HepG2 (cell line): Measurements from ENCODE around the gene NRL. TPM values are rescaled to one million over a fixed set of nuclear protein-coding genes. Genes with fewer than 3 reads are reported as not detected.

Experiments
- ELF4 ChIP-seq: sonication (generic); formaldehyde crosslinking; IDR thresholded peaks from 2 replicates; pipeline ENCODE4 v1.5.0; 2020; ENCODE audit warnings: missing genetic modification reagents, mild to moderate bottlenecking, moderate library complexity, borderline replicate concordance
- FOXO1 ChIP-seq: sonication (generic); formaldehyde crosslinking; IDR thresholded peaks from 2 replicates; pipeline ENCODE4 v1.4.0; 2020; ENCODE audit warnings: missing genetic modification reagents
- HMGA1 ChIP-seq: sonication (generic); formaldehyde crosslinking; conservative IDR thresholded peaks from 2 replicates; pipeline ENCODE4 v1.4.0; 2020; ENCODE audit warnings: missing genetic modification reagents
- JUNB ChIP-seq: sonication (generic); formaldehyde crosslinking; IDR thresholded peaks from 2 replicates; pipeline ENCODE4 v1.8.0; 2022; ENCODE audit warnings: missing genetic modification reagents, mild to moderate bottlenecking, borderline replicate concordance
- KLF13 ChIP-seq: sonication (generic); formaldehyde crosslinking; IDR thresholded peaks from 2 replicates; pipeline ENCODE4 v1.4.0; 2020; ENCODE audit warnings: mild to moderate bottlenecking, missing genetic modification reagents
- NR1H2 ChIP-seq: sonication (generic); formaldehyde crosslinking; IDR thresholded peaks from 2 replicates; pipeline ENCODE4 v1.8.1; 2022; ENCODE audit warnings: low read depth, missing genetic modification reagents, borderline replicate concordance
- NR2F1 ChIP-seq, 2 experiments: fragments of 450-650 bp in 1 of 2; formaldehyde crosslinking in 1 of 2; IDR thresholded peaks; 2 replicates each; pipeline versions ENCODE4 v1.5.0 to v1.6.1; 2016 to 2020; ENCODE audit warnings: mild to moderate bottlenecking in 1 of 2, missing compliant biosample characterization in 1 of 2, missing genetic modification reagents in 1 of 2, moderate library complexity in 1 of 2
- NR2F2 ChIP-seq: IDR thresholded peaks from 2 replicates; pipeline ENCODE4 v1.6.1; 2012; ENCODE audit warnings: low read depth, inconsistent platforms, borderline replicate concordance
- POGK ChIP-seq: sonication (generic); formaldehyde crosslinking; conservative IDR thresholded peaks from 2 replicates; pipeline ENCODE4 v1.8.0; 2022; ENCODE audit warnings: mild to moderate bottlenecking, moderate library complexity, missing genetic modification reagents
- RAD21 ChIP-seq: fragments of 450-650 bp; formaldehyde crosslinking; IDR thresholded peaks from 2 replicates; pipeline ENCODE4 v1.5.0; 2020; ENCODE audit warnings: mild to moderate bottlenecking
- ZBTB3 ChIP-seq: sonication (generic); formaldehyde crosslinking; IDR thresholded peaks from 2 replicates; pipeline ENCODE4 v1.4.0; 2020; ENCODE audit warnings: low read depth, mild to moderate bottlenecking, moderate library complexity, missing genetic modification reagents, borderline replicate concordance
- ZNF12 ChIP-seq: sonication (generic); formaldehyde crosslinking; IDR thresholded peaks from 2 replicates; pipeline ENCODE4 v1.5.0; 2020; ENCODE audit warnings: missing genetic modification reagents
- ZNF234 ChIP-seq: sonication (generic); formaldehyde crosslinking; conservative IDR thresholded peaks from 2 replicates; pipeline ENCODE4 v1.5.1; 2020; ENCODE audit warnings: mild to moderate bottlenecking, missing genetic modification reagents
- ZNF275 ChIP-seq: sonication (generic); formaldehyde crosslinking; IDR thresholded peaks from 2 replicates; pipeline ENCODE4 v1.8.0; 2022; ENCODE audit warnings: missing genetic modification reagents, mild to moderate bottlenecking, inconsistent platforms, borderline replicate concordance
- ZNF362 ChIP-seq: sonication (generic); formaldehyde crosslinking; IDR thresholded peaks from 2 replicates; pipeline ENCODE4 v1.4.0; 2020; ENCODE audit warnings: missing genetic modification reagents, mild to moderate bottlenecking, borderline replicate concordance
- ZNF468 ChIP-seq: sonication (generic); formaldehyde crosslinking; IDR thresholded peaks from 2 replicates; pipeline ENCODE4 v1.8.0; 2022; ENCODE audit warnings: mild to moderate bottlenecking, moderate library complexity, missing genetic modification reagents
- ZNF766 ChIP-seq: sonication (generic); formaldehyde crosslinking; IDR thresholded peaks from 2 replicates; pipeline ENCODE4 v1.5.0; 2020; ENCODE audit warnings: missing genetic modification reagents, borderline replicate concordance
- ZNF776 ChIP-seq: sonication (generic); formaldehyde crosslinking; IDR thresholded peaks from 2 replicates; pipeline ENCODE4 v1.4.0; 2020; ENCODE audit warnings: mild to moderate bottlenecking, missing genetic modification reagents
- ZSCAN25 ChIP-seq: sonication (generic); formaldehyde crosslinking; IDR thresholded peaks from 2 replicates; pipeline ENCODE4 v1.8.0; 2022; ENCODE audit warnings: mild to moderate bottlenecking, missing genetic modification reagents
- polyA plus RNA-seq, 8 experiments: library from polyadenylated mRNA; depleted of rRNA in 3 of 8; stranded (reverse) in 7 of 8; unstranded in 1 of 8; fragments of >200 nt; fragmentation: Illumina TruSeq in 4 of 8; extraction: Trizol in 4 of 8; gene quantifications; 2 replicates each; pipeline versions ENCODE4 v1.2.1 to v1.2.3, GENCODE V29; 2011 to 2016; ENCODE audit warnings: low read depth in 4 of 8, missing spikeins in 1 of 8, mixed read lengths in 1 of 8; ENCODE audit not compliant: insufficient read depth in 1 of 8
- total RNA-seq, 5 experiments: library from RNA; depleted of rRNA; stranded (reverse); fragments of >200 nt; fragmentation: Illumina TruSeq; extraction: Trizol; gene quantifications; 2 replicates each; pipeline ENCODE4 v1.2.3, GENCODE V29; 2016; ENCODE audit warnings: low read depth in 1 of 5
- TF ChIP-seq, protein P1 (sequence below): sonication (generic); formaldehyde crosslinking; IDR thresholded peaks from 2 replicates; pipeline ENCODE4 v1.4.0; 2020; ENCODE audit warnings: missing genetic modification reagents, borderline replicate concordance

NRL gene
- total and polyA plus RNA-seq, 2 of the 13 experiments (the other 11 are each of a cell fraction or from before 2014, with no cell fraction given) = 2.5 to 4.7 TPM

GRCh38 chr14:24058260-24058950 is 56.3 kb downstream of the NRL start (continued):
- TF ChIP-seq, protein P1, sequence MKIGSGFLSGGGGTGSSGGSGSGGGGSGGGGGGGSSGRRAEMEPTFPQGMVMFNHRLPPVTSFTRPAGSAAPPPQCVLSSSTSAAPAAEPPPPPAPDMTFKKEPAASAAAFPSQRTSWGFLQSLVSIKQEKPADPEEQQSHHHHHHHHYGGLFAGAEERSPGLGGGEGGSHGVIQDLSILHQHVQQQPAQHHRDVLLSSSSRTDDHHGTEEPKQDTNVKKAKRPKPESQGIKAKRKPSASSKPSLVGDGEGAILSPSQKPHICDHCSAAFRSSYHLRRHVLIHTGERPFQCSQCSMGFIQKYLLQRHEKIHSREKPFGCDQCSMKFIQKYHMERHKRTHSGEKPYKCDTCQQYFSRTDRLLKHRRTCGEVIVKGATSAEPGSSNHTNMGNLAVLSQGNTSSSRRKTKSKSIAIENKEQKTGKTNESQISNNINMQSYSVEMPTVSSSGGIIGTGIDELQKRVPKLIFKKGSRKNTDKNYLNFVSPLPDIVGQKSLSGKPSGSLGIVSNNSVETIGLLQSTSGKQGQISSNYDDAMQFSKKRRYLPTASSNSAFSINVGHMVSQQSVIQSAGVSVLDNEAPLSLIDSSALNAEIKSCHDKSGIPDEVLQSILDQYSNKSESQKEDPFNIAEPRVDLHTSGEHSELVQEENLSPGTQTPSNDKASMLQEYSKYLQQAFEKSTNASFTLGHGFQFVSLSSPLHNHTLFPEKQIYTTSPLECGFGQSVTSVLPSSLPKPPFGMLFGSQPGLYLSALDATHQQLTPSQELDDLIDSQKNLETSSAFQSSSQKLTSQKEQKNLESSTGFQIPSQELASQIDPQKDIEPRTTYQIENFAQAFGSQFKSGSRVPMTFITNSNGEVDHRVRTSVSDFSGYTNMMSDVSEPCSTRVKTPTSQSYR (CRISPR knock-in tag) = no peak; the same call in 1 of the 2 replicates
- TF ChIP-seq ZNF275 (CRISPR knock-in tag) (no peak), ZNF766 (CRISPR knock-in tag) (peak; percentile 37; the same call in 1 of the 2 replicates), NR2F1 (CRISPR knock-in tag; IDR thresholded peaks at IDR 0.05) (0 out of 4 replicates have a peak, but pooled peaks of 1 of the 2 experiments have one; percentile 24), POGK (CRISPR knock-in tag) (peak; percentile 54; the same call in 1 of the 2 replicates), ZBTB3 (no peak), NR1H2 (CRISPR knock-in tag) (no peak), ELF4 (no peak), RAD21 (CRISPR knock-in tag) (peak; percentile 99), ZNF468 (CRISPR knock-in tag) (no peak), NR2F2 (no peak), ZNF12 (no peak), ZNF234 (CRISPR knock-in tag) (no peak), FOXO1 (CRISPR knock-in tag) (peak; percentile 60), ZNF776 (no peak), KLF13 (CRISPR knock-in tag) (no peak), ZNF362 (CRISPR knock-in tag) (no peak), JUNB (CRISPR knock-in tag) (no peak), HMGA1 (CRISPR knock-in tag) (no peak), ZSCAN25 (CRISPR knock-in tag) (no peak)
